ENCODE data around the gene TMEM141.
A peak's percentile ranks its signal among the peaks of the same experiment; 100 is the strongest.

Gene TMEM141

GRCh38 chr9:136790640-136791515, at the start of gene TMEM141:
TSS of gene TMEM141 (plus strand) at chr9:136791344. CDS start at chr9:136791371, 27 bp downstream.
- peak; percentile 99 to 100 for DNase-seq

DNA sequence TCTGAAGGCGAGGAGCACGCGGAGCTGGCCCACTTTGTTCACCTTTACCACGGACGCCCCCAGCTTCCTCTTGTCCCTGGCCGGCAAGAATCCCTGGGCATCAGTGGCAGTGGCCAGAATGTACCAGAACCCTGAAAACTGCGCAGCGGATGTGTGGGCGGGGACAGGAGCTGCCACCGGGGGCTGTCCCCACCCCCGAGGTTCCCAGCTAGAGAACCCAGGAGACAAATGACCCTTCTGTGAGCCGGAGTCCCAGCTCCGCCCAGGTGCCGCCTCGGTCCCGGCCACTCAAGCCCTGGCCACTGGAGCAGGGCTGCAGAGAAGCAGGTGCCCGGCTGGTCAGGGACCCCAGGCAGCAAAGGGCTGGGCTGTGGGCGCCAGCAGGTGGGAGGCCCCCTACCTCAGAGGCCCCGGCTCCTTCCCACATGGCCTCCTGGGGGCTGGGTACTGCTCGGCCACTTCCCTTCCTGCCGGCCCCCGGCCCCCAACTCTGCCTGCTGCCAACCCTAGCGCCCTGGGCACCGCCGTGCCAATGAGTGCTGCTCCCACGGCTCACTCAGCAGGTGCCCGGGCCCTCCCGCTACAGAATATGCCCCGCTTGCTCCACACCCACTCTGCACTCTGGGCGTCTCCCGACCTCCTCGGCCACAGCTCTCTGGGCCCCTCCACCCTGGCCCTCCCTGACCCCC, 49.1 kb upstream of the TMEM141 start:
- no peak for DNase-seq

- DNase-seq, result no peak
Observed at GRCh38 chr9:136742591-136743391, 48.4 kb upstream of the TMEM141 start, which contains the start of gene LCN10. TSS of gene LCN10 (minus strand) at chr9:136742940. CDS start at chr9:136742903, 37 bp downstream.

GRCh38 chr9:136743639-136744211, 47.4 kb upstream of the TMEM141 start:
- DNase-seq, result no peak

- no peak for DNase-seq
Observed at GRCh38 chr9:136744773-136745172, 46.4 kb upstream of the TMEM141 start.

DNA sequence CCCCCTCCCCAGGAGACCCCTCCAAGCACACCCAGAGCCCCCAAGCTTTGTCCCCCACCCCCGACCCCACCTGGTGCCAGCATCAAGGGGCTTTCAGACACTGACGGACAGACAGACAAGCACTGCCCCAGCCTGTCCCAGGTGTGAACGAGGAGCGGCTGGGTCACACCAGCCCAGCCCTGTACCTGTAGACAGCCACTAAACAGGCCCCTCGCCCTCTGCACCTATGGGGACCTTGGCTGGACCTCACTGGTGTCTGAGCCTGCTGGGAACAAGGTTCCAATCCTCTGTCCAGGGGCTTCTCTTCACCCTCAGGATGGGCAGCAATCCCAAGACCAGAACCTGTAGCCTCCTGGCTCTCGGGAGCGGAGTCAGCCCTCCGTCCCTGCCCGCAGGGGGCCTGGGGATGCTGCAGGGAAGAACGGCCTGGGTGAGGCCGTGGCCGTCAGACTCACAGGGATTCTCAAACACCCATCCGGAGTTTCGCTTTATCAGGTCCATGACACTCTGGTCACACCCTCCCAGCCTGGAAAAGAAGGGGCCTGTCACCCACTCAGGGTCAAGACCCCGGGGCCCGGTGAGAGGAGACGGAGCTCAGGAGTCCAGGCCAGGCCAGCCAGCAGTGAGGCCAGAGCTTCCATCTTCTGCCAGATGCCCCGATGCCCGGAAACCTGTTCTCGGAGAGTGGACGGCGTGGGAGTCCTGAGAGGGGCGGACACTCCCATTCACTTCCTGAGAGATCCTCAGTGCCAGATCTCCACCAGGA, 45.6 kb upstream of the TMEM141 start:
- no peak for DNase-seq

- DNase-seq, result peak in 1 of 2 donors; percentile 63
Observed at GRCh38 chr9:136746155-136746490, 45.0 kb upstream of the TMEM141 start.

DNA sequence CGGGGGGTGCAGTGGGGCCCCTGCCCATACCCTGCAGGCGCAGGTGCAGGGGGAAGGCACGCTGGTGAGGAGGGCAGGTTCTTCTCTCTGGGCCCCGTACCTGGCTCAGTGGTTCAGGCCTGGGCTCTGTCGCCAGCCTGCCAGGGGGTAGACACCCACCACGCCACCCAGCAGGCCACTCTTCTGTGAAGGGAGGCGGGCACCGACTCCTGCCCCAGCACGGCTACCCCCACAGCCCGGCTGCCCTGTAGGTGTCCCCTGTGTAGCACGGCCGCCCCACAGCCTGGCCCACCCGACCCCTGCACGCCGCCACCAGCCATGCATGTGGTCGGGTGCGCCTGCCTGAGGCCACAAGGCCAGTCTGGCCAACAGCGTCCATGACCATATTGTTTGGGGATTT, 44.5 kb upstream of the TMEM141 start:
- DNase-seq, result no peak

GRCh38 chr9:136747161-136748060, 43.7 kb upstream of the TMEM141 start:
- DNase-seq, result no peak

- DNase-seq, result no peak
Observed at GRCh38 chr9:136748201-136748600, 42.9 kb upstream of the TMEM141 start, which contains the start of gene LCN6. TSS of gene LCN6 (minus strand) at chr9:136748525. CDS start at chr9:136748483, 42 bp downstream.

- DNase-seq, result no peak
Observed at GRCh38 chr9:136748666-136749611, 42.2 kb upstream of the TMEM141 start.

DNA sequence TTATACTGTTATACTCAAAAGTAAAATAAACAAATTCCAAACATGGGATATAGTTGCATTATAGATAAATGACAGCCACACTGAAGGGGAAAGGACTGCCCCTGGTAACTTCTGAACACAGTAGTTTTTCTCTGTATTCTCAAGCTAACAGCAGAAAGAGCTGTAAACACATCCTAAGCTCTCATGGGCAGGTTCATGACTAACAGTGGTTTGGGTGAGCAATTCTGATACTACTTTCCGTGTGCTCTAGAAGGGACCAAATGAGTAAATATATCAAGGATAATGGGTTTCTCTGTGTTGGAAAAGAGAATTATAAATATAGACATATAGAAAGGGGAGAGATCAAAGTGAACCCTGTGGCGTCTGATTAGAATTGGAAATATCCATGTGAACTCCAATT, 40.6 kb upstream of the TMEM141 start:
- peak in 1 of 2 donors; percentile 39 for DNase-seq

- DNase-seq, result no peak
Observed at GRCh38 chr9:136751244-136751643, 39.9 kb upstream of the TMEM141 start.

- no peak for DNase-seq
Observed at GRCh38 chr9:136751814-136752213, 39.3 kb upstream of the TMEM141 start.

DNA sequence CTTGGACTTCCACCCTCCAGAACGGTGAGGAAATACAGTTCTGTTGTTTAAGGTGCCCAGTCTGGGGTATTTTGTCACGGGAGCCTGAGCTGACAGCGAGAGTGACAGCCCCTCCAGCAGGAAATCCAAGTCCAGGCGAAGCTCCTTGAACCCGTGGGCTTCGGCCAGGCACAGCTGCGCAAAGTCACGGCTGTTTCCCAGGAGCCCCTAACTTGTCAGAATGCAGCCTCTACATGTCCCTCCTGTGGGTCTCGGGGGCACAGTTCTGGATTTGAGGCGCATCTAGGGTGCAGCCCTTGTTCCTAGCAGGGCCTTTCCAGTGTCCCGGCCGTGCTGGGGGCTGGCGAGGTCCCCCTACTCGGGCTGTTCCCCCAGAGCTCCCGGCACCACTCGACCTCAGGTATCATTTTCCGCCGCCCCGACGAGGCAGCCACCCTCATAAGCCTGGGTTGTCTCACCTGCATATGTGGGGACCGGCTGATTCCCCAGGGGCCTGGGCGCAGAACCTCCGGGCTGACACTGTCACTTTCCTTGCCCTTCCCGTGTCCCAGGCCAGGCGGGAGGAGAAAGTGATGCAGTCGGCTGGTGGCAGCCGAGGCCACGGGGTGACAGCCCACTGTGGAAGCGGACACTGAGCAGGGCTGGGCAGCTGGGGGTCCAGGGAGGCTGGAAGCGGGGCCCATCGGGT, 37.6 kb upstream of the TMEM141 start:
- no peak for DNase-seq

- DNase-seq, result no peak
Observed at GRCh38 chr9:136754059-136754572, 37.0 kb upstream of the TMEM141 start.

GRCh38 chr9:136754626-136755301, 36.4 kb upstream of the TMEM141 start:
- no peak for DNase-seq
